Measurements from ENCODE around the gene ST6GALNAC6. TPM values are rescaled to one million over a fixed set of nuclear protein-coding genes. Genes with fewer than 3 reads are reported as not detected.
"Not testable (repeated sequence)": the region's sequence is repeated elsewhere in the genome, so short reads cannot be mapped to it uniquely, and the experiment has no call there.

Gene ST6GALNAC6
- total and polyA plus RNA-seq, 4 donors, result 22.5 to 40.4 (median 32.3) TPM

GRCh38 chr9:127883959-127884358 lies 15.4 kb downstream of the ST6GALNAC6 start (continued):
- TF ChIP-seq, protein P1, sequence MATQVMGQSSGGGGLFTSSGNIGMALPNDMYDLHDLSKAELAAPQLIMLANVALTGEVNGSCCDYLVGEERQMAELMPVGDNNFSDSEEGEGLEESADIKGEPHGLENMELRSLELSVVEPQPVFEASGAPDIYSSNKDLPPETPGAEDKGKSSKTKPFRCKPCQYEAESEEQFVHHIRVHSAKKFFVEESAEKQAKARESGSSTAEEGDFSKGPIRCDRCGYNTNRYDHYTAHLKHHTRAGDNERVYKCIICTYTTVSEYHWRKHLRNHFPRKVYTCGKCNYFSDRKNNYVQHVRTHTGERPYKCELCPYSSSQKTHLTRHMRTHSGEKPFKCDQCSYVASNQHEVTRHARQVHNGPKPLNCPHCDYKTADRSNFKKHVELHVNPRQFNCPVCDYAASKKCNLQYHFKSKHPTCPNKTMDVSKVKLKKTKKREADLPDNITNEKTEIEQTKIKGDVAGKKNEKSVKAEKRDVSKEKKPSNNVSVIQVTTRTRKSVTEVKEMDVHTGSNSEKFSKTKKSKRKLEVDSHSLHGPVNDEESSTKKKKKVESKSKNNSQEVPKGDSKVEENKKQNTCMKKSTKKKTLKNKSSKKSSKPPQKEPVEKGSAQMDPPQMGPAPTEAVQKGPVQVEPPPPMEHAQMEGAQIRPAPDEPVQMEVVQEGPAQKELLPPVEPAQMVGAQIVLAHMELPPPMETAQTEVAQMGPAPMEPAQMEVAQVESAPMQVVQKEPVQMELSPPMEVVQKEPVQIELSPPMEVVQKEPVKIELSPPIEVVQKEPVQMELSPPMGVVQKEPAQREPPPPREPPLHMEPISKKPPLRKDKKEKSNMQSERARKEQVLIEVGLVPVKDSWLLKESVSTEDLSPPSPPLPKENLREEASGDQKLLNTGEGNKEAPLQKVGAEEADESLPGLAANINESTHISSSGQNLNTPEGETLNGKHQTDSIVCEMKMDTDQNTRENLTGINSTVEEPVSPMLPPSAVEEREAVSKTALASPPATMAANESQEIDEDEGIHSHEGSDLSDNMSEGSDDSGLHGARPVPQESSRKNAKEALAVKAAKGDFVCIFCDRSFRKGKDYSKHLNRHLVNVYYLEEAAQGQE (IDR thresholded peaks at IDR 0.05), result no peak
- no peak for TF ChIP-seq RXRA (IDR thresholded peaks at IDR 0.05)
- TF ChIP-seq, protein P2, sequence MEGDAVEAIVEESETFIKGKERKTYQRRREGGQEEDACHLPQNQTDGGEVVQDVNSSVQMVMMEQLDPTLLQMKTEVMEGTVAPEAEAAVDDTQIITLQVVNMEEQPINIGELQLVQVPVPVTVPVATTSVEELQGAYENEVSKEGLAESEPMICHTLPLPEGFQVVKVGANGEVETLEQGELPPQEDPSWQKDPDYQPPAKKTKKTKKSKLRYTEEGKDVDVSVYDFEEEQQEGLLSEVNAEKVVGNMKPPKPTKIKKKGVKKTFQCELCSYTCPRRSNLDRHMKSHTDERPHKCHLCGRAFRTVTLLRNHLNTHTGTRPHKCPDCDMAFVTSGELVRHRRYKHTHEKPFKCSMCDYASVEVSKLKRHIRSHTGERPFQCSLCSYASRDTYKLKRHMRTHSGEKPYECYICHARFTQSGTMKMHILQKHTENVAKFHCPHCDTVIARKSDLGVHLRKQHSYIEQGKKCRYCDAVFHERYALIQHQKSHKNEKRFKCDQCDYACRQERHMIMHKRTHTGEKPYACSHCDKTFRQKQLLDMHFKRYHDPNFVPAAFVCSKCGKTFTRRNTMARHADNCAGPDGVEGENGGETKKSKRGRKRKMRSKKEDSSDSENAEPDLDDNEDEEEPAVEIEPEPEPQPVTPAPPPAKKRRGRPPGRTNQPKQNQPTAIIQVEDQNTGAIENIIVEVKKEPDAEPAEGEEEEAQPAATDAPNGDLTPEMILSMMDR (IDR thresholded peaks at IDR 0.05; ENCODE audit: low read depth, low read length, missing input control), result no peak
- TF ChIP-seq JUND (IDR thresholded peaks at IDR 0.05), result no peak

DNA sequence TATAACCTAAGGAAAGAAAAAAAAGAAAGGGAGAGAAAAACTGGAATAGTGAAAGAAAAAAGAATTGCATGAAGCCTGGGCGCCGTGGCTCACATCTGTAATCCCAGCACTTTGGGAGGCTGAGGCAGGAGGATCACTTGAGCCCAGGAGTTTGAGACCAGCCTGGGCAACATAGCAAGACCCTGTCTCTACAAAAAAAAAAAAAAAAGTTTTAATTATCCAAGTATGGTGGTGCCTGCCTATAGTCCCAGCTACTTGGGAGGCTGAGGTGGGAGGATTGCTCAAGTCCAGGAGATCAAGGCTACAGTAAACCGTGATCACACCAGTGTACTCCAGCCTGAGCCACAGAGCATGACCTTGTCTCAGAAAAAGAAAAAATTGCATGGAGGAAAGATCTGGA lies 17.7 kb downstream of the ST6GALNAC6 start:
- 82% methylated on average over 3 of the region's 3 CpGs for WGBS
- not testable (repeated sequence) for H3K27ac ChIP-seq (ENCODE audit: low read depth in 1 of 2, low read length in 2 of 2)

GRCh38 chr9:127880143-127880542 lies 19.3 kb downstream of the ST6GALNAC6 start:
- Histone ChIP-seq H3K4me1 (ENCODE audit: control insufficient read depth in 4 of 4, insufficient read depth in 4 of 4, low read length in 3 of 4) (peaks cover 7 to 26% (median 16%) of the 10 kb centered on the region in 4 donors), H3K4me3 (ENCODE audit: low read depth in 1 of 3, low read length in 3 of 3) (no peak overlapping the region), H3K9me3 (ENCODE audit: control insufficient read depth in 4 of 4, low read length in 3 of 4) (no peaks in the 10 kb centered on the region), H3K36me3 (ENCODE audit: control insufficient read depth in 4 of 4, insufficient read depth in 3 of 4, low read depth in 1 of 4, low read length in 3 of 4) (peaks cover 0 to under 1% (median 0%) of the 10 kb centered on the region in 4 donors), H3K9ac (ENCODE audit: low read depth in 1 of 2, low read length in 2 of 2) (no peak overlapping the region), H3K27me3 (ENCODE audit: control insufficient read depth in 4 of 4, insufficient read depth in 4 of 4, low read length in 3 of 4) (no peaks in the 10 kb centered on the region), H3K27ac (ENCODE audit: low read depth in 1 of 2, low read length in 2 of 2) (no peak overlapping the region)
- TF ChIP-seq SP1 (IDR thresholded peaks at IDR 0.05) (no peak), FOXA1 (IDR thresholded peaks at IDR 0.05) (no peak)
- TF ChIP-seq, protein P3, sequence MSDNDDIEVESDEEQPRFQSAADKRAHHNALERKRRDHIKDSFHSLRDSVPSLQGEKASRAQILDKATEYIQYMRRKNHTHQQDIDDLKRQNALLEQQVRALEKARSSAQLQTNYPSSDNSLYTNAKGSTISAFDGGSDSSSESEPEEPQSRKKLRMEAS (IDR thresholded peaks at IDR 0.05), result no peak
- no peak for DNase-seq (ENCODE audit: low spot score)
- WGBS, result 79% methylated on average over 8 of the region's 8 CpGs

More for the DNA sequence above, 17.7 kb downstream of the ST6GALNAC6 start:
- not testable (repeated sequence) for H3K9me3 ChIP-seq (ENCODE audit: control insufficient read depth in 4 of 4, low read length in 3 of 4); H3K36me3 ChIP-seq (ENCODE audit: control insufficient read depth in 4 of 4, insufficient read depth in 3 of 4, low read depth in 1 of 4, low read length in 3 of 4); H3K4me3 ChIP-seq (ENCODE audit: low read depth in 1 of 3, low read length in 3 of 3); H3K27me3 ChIP-seq (ENCODE audit: control insufficient read depth in 4 of 4, insufficient read depth in 4 of 4, low read length in 3 of 4); DNase-seq (ENCODE audit: low spot score); H3K9ac ChIP-seq (ENCODE audit: low read depth in 1 of 2, low read length in 2 of 2)
- peaks cover 3 to 14% (median 11%) of the 10 kb centered on the region in 4 donors for H3K4me1 ChIP-seq (ENCODE audit: control insufficient read depth in 4 of 4, insufficient read depth in 4 of 4, low read length in 3 of 4)

GRCh38 chr9:127878652-127879390 lies 20.6 kb downstream of the ST6GALNAC6 start:
- H3K4me1 ChIP-seq (ENCODE audit: control insufficient read depth in 4 of 4, insufficient read depth in 4 of 4, low read length in 3 of 4), result peaks cover 10 to 36% (median 24%) of the 10 kb centered on the region in 4 donors
- H3K27me3 ChIP-seq (ENCODE audit: control insufficient read depth in 4 of 4, insufficient read depth in 4 of 4, low read length in 3 of 4), result no peaks in the 10 kb centered on the region
- no peaks in the 10 kb centered on the region for H3K9me3 ChIP-seq (ENCODE audit: control insufficient read depth in 4 of 4, low read length in 3 of 4)
- TF ChIP-seq RXRA (IDR thresholded peaks at IDR 0.05), result no peak
- TF ChIP-seq HNF4G (IDR thresholded peaks at IDR 0.05), result no peak
- no peak overlapping the region for H3K27ac ChIP-seq (ENCODE audit: low read depth in 1 of 2, low read length in 2 of 2)
- no peak overlapping the region for H3K9ac ChIP-seq (ENCODE audit: low read depth in 1 of 2, low read length in 2 of 2)
- 71% methylated on average over 8 of the region's 8 CpGs for WGBS
- no peak for DNase-seq (ENCODE audit: low spot score)
- no peak overlapping the region for H3K4me3 ChIP-seq (ENCODE audit: low read depth in 1 of 3, low read length in 3 of 3)
- no peaks in the 10 kb centered on the region for H3K36me3 ChIP-seq (ENCODE audit: control insufficient read depth in 4 of 4, insufficient read depth in 3 of 4, low read depth in 1 of 4, low read length in 3 of 4)
